HUES48 (cell line): ENCODE measurements around the gene HCFC1R1.
"Not testable (repeated sequence)": the region's sequence is repeated elsewhere in the genome, so short reads cannot be mapped to it uniquely, and the experiment has no call there.

Experiments
- H3K27ac ChIP-seq: one replicate; pipeline ENCODE4 v1.7.0; 2013; ENCODE audit warnings: low read depth, low read length, inconsistent platforms
- H3K27me3 ChIP-seq: 2 replicates; pipeline ENCODE4 v1.6.1; 2013; ENCODE audit warnings: mild to moderate bottlenecking, low read length; ENCODE audit not compliant: control insufficient read depth, insufficient read depth
- H3K36me3 ChIP-seq: 2 replicates; pipeline ENCODE4 v1.6.1; 2013; ENCODE audit warnings: low read length; ENCODE audit not compliant: control insufficient read depth, insufficient read depth
- H3K4me1 ChIP-seq: 2 replicates; pipeline ENCODE4 v1.6.1; 2013; ENCODE audit warnings: mild to moderate bottlenecking, low read length; ENCODE audit not compliant: control insufficient read depth, insufficient read depth
- H3K4me3 ChIP-seq: 2 replicates; pipeline ENCODE4 v1.5.1; 2013; ENCODE audit warnings: mild to moderate bottlenecking, low read depth, low read length
- H3K9ac ChIP-seq: 2 replicates; pipeline ENCODE4 v1.6.1; 2013; ENCODE audit warnings: mild to moderate bottlenecking, low read depth, low read length, moderate library complexity
- H3K9me3 ChIP-seq: 2 replicates; pipeline ENCODE4 v1.6.1; 2013; ENCODE audit warnings: low read length; ENCODE audit not compliant: control insufficient read depth, insufficient read depth

HCFC1R1 gene, protein sequence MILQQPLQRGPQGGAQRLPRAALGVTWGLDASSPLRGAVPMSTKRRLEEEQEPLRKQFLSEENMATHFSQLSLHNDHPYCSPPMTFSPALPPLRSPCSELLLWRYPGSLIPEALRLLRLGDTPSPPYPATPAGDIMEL

DNA sequence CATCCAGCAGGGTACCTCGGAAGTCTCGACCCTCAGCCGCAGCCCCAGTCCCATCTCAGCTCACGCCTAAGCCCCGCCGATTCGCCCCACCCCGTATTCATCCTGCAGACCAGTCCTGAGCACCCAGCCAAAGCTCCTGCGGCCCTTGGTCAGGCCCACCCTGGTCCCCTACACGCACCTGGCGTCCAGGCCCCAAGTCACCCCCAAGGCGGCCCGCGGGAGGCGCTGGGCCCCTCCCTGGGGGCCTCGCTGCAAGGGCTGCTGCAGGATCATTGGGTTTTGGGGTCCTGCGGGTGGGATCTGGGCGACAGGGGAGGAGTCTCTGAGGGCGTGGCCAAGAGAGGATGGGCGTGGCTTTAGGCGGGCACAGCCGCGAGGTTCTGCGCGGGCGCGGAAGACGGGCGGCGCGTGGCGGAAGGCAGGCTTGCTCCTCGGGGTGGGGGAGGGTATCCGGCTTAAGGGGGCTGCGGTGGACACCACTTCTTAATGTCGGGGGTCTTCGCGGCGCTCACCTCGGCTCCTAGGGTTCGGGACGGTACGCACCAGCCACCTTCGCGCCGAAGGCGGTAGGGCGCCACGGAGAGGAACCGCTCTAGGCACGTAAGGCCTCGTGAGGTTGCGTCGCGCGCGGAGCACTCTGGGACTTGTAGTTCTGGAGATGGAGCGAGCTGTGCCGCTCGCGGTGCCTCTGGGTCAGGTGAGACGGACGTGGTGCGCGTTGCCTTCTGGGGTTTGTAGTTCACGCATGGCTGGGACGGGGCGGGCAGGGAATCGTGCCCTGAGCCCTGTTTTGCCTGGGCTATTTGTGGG, at the start of gene HCFC1R1, which contains the start of gene THOC6:
TSS of gene HCFC1R1 (minus strand) at position 274 of the 810 bp plus-strand sequence. CDS start at position 273, 1 bp downstream.
TSS of gene THOC6 (plus strand) at position 367 of the 810 bp plus-strand sequence. CDS start at position 659, 292 bp downstream.
- H3K27ac ChIP-seq = peak within 1 kb of the TSS; percentile 100
- peak within 1 kb of the TSS; percentile 86 for H3K9ac ChIP-seq
- no peaks in the 10 kb centered on the region for H3K27me3 ChIP-seq
- peaks cover 23% of the 10 kb centered on the region for H3K36me3 ChIP-seq
- H3K4me3 ChIP-seq = peak within 1 kb of the TSS; percentile 98
- no peaks in the 10 kb centered on the region for H3K9me3 ChIP-seq
- peaks cover 19% of the 10 kb centered on the region for H3K4me1 ChIP-seq

DNA sequence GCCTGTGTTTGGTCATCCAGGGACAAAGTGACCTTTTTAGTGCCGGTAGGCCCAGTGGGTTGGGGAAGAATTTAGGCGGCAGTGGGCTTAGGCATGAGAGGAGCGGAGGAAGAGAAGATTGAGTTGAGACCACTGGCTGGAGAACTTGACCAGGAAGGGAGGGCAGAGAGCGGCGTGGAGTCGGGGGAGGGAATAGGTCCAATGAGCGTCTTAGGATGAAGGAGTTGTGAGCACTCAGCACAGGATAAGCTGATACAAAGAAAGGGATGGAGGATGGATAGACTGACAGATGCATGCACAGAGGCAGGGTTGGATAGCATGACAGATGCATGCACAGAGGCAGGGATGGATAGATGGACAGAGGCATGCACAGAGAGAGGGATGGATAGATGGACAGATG, 49.7 kb upstream of the HCFC1R1 start:
- H3K4me3 ChIP-seq = no peak overlapping the region
- H3K27ac ChIP-seq = no peak overlapping the region
- no peaks in the 10 kb centered on the region for H3K27me3 ChIP-seq
- H3K4me1 ChIP-seq = peaks cover 8% of the 10 kb centered on the region
- H3K9me3 ChIP-seq = no peaks in the 10 kb centered on the region
- H3K36me3 ChIP-seq = no peaks in the 10 kb centered on the region
- H3K9ac ChIP-seq = no peak overlapping the region

DNA sequence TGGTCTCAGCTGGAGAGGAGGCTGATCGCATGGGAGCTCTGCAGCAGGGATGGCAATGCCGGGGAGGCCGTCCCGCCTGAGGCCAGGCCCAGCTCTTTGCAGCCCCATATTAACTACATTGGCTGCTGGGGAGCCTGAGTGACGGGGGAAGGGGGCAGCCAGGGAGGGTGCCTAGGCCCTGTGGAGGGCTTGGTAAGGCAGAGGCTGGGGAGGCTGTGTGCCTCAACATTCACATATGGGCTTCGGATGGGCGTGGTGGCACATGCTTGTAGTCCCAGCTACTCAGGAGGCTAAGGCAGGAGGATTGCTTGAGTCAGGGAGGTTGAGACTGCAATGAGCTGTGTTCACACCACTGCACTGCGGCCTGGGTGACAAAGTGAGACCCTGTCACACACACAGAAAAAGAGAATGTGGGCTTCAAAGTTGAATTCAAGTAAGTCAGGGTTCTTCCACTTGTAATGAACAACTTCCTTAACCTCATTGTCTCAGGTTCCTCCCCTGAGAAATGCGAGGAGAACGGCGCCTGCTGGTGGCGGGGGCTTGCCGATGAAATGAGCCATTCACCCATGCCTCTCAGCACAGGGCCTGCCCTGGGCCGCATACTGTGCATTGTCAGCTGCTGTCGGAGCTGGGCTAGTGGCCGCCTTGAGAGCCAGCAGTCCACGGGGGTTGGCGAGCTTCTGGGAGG, 49.0 kb upstream of the HCFC1R1 start:
- not testable (repeated sequence) for H3K9ac ChIP-seq, H3K4me1 ChIP-seq, H3K9me3 ChIP-seq, H3K4me3 ChIP-seq, H3K36me3 ChIP-seq, H3K27me3 ChIP-seq, H3K27ac ChIP-seq

DNA sequence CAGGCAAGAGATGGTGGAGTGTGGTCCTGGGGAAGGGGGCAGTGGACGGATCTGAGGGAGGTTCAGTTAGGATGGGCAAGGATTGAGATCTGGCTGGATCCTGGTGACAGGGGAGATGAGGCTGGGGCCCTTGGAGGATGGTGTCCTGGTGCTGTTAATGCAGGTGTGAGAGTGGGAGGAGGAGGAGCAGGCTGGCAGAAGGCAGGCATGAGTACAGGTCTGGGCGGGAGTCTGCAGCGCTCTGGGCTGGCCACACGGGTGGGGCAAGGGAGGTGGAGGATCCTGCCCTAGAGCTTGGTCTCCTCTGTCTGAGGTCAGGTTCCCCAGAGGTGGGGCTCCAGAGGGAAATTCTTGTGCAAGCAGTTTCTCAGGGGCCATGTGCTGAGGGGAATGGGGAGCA, 48.4 kb upstream of the HCFC1R1 start:
- H3K27ac ChIP-seq, H3K9ac ChIP-seq, H3K27me3 ChIP-seq, H3K9me3 ChIP-seq, H3K4me1 ChIP-seq, H3K36me3 ChIP-seq, H3K4me3 ChIP-seq: not testable (repeated sequence)

DNA sequence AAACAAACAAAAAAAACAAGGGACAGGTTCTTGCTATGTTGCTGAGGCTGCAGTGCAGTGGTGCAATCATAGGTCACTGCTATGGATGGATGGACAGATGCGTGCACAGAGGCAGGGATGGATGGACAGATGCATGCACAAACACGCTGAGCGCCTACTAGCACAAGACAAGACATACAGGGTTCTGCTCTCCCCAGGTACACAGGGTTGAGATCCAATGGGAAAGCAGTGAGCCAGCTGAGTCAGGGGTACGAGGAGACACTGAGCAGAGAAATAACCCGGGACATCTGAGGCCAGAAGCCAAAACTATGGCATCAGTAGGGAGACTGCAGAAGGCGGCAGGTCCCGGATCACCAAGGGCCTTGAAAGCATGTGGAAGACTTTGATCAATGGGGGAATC, 47.9 kb upstream of the HCFC1R1 start:
- Histone ChIP-seq H3K27me3 (no peaks in the 10 kb centered on the region), H3K36me3 (no peaks in the 10 kb centered on the region), H3K9ac (no peak overlapping the region), H3K4me3 (no peak overlapping the region), H3K4me1 (no peaks in the 10 kb centered on the region), H3K9me3 (no peaks in the 10 kb centered on the region), H3K27ac (no peak overlapping the region)

DNA sequence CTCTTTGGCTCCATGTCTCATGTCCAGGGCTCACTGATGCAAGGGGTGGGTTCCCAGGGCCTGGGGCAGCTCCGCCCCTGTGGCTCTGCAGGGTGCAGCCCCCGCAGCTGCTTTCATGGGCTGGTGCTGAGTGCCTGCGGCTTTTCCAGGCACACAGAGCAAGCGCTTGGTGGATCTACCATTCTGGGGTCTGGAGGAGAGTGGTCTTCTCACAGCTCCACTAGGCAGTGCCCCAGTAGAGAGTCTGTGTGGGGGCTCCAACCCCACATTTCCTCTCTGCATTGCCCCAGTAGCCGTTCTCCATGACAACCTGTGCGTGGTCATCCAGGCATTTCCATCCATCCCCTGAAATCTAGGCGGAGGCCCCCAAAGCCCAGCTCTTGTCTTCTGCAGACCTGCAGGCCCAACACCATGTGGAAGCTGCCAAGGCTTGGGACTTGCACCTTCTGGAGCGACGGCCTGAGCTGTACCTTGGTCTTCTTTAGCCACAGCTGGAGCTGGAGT, 46.9 kb upstream of the HCFC1R1 start:
- H3K4me3 ChIP-seq = no peak overlapping the region
- H3K27me3 ChIP-seq = no peaks in the 10 kb centered on the region
- no peaks in the 10 kb centered on the region for H3K36me3 ChIP-seq
- no peak overlapping the region for H3K9ac ChIP-seq
- no peak overlapping the region for H3K27ac ChIP-seq
- no peaks in the 10 kb centered on the region for H3K9me3 ChIP-seq
- H3K4me1 ChIP-seq = peaks cover under 1% of the 10 kb centered on the region; the same call in 1 of the 2 replicates

DNA sequence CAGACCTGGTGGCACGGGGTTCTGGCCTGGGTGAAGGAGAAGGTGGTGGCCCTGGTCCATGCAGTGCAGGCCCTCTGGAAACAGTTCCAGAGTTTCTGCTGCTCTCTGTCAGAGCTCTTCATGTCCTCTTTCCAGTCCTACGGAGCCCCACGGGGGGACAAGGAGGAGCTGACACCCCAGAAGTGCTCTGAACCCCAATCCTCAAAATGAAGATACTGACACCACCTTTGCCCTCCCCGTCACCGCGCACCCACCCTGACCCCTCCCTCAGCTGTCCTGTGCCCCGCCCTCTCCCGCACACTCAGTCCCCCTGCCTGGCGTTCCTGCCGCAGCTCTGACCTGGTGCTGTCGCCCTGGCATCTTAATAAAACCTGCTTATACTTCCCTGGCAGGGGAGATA, 45.4 kb upstream of the HCFC1R1 start:
- H3K36me3 ChIP-seq, H3K9me3 ChIP-seq, H3K4me1 ChIP-seq, H3K27me3 ChIP-seq, H3K4me3 ChIP-seq, H3K9ac ChIP-seq, H3K27ac ChIP-seq: not testable (repeated sequence)

DNA sequence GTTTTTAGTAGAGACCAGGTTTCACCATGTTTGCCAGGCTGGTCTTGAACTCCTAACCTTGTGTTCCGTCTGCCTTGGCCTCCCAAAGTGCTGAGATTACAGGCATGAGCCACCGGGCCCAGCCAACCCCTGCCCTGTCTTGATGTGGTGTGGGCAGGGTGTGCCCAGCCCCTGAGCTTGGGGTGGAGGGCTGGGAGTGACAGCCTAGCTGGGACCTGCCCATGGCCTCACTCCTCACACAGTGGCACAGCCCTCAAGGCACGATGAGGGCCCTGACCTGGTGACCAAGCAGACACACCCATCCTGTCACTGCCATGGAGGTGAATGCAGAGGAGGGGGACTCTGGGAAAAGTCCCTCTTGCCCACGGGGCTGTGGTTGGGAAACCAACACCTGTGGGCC, 44.7 kb upstream of the HCFC1R1 start:
- Histone ChIP-seq H3K9ac (no peak overlapping the region), H3K9me3 (no peaks in the 10 kb centered on the region), H3K36me3 (no peaks in the 10 kb centered on the region), H3K4me1 (peaks cover 9% of the 10 kb centered on the region; the same call in 1 of the 2 replicates), H3K27ac (no peak overlapping the region), H3K27me3 (no peaks in the 10 kb centered on the region), H3K4me3 (no peak overlapping the region)

DNA sequence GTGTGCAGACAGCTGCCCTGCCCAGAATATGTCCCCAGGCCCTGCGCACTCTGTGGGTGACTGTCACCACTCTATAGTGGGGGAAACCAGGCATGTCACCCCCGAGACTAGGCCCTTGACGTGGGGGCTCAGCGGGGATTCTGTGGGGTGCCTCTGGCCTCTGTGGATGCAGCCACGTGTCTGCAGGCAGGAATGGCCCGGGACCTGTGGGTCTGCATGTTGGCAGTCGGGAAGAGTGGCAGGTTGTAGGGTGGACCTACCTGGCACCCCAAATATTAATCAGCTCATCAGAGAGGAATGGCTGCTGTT, 42.7 kb upstream of the HCFC1R1 start:
- H3K9ac ChIP-seq = no peak overlapping the region
- H3K9me3 ChIP-seq = no peaks in the 10 kb centered on the region
- H3K27me3 ChIP-seq = no peaks in the 10 kb centered on the region
- no peak overlapping the region for H3K4me3 ChIP-seq
- no peaks in the 10 kb centered on the region for H3K36me3 ChIP-seq
- no peak overlapping the region for H3K27ac ChIP-seq
- peaks cover 9% of the 10 kb centered on the region; the same call in 1 of the 2 replicates for H3K4me1 ChIP-seq

DNA sequence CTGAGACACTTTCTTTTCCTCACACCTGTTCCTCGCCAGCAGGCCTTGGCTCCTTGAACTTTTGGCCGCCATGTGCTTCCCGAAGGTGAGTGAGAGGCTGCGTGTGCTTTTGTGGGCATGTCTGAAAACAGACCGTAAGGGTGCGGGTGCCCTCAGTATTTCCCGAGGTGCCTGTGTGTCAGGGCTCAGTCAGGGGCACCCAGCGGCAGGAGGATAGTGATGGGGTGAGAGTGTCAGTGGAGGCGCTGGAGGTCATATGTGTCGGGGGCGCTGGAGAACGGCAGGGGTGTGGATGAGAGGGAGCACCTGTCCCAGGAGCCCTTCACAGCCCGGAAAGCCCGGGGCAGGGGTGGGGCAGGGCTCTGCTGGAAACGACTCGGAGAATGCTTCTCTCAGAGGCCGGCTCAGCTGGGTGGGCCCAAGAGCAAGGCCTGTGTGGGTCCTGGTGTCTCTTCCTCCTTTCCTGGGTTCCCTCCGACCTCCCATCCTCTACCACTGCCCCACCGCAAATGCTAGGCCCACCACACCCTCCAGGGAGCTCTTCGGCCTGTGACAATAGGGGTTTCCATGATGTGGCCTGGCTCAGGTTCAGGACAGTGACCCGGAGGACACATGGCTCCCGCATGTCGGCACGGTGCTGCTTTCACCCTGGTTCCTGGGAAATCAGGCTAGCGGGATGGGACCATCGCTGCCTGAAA, 42.1 kb upstream of the HCFC1R1 start:
- Histone ChIP-seq H3K9ac (no peak overlapping the region), H3K4me3 (no peak overlapping the region), H3K27me3 (no peaks in the 10 kb centered on the region), H3K27ac (no peak overlapping the region), H3K36me3 (no peaks in the 10 kb centered on the region), H3K4me1 (peaks cover 9% of the 10 kb centered on the region; the same call in 1 of the 2 replicates), H3K9me3 (no peaks in the 10 kb centered on the region)
